HFFc6 (cell line): ENCODE results near the gene CCDC40. TPM values are rescaled to one million over a fixed set of nuclear protein-coding genes. Genes with fewer than 3 reads are reported as not detected.

Source experiments
- DNase-seq: peaks from one replicate; pipeline ENCODE4 v3.0.0-alpha.2; 2018
- H3K27ac Mint-ChIP-seq: 2 replicates; pipeline ENCODE4 v1.8.0; 2020; ENCODE audit warnings: mild to moderate bottlenecking, mixed read lengths
- H3K27me3 Mint-ChIP-seq: 2 replicates; pipeline ENCODE4 v1.8.0; 2021; ENCODE audit warnings: mild to moderate bottlenecking, moderate library complexity, mixed read lengths; ENCODE audit not compliant: insufficient read depth
- H3K36me3 Mint-ChIP-seq: 2 replicates; pipeline ENCODE4 v1.8.0; 2021; ENCODE audit warnings: low read depth, mixed read lengths
- H3K4me1 Mint-ChIP-seq: 2 replicates; pipeline ENCODE4 v1.8.0; 2020; ENCODE audit warnings: low read depth, mixed read lengths
- H3K4me3 Mint-ChIP-seq: 2 replicates; pipeline ENCODE4 v1.8.0; 2020; ENCODE audit warnings: mild to moderate bottlenecking, moderate library complexity, mixed read lengths
- H3K9me3 Mint-ChIP-seq: 2 replicates; pipeline ENCODE4 v1.8.0; 2020; ENCODE audit warnings: mild to moderate bottlenecking, mixed read lengths
- CTCF ChIP-seq: fragments of 200-600 bp; sonication (generic); IDR thresholded peaks from 2 replicates; pipeline ENCODE4 v1.5.0; 2021; ENCODE audit warnings: antibody characterized with exemption, mild to moderate bottlenecking
- total RNA-seq, 6 experiments: library from RNA; stranded (reverse); fragmentation: NEBNext Ultra II Directional; extraction: Animal tissue kit (Norgen Biotek cat#: 25700); gene quantifications; 2 replicates in 1 of 6; 3 replicates in 5 of 6; pipeline ENCODE4 v1.2.3, GENCODE V29; 2021

The CCDC40 gene
- total RNA-seq, 6 experiments from 2014 or later: 1.7 to 3.2 (median 2.1) TPM

- no peak for TF ChIP-seq CTCF
- H3K27me3 Mint-ChIP-seq: no peaks in the 10 kb centered on the region; the same call in 1 of the 2 replicates
- H3K4me1 Mint-ChIP-seq: no peaks in the 10 kb centered on the region; the same call in 1 of the 2 replicates
- no peak overlapping the region for H3K27ac Mint-ChIP-seq
- DNase-seq: no peak
- H3K36me3 Mint-ChIP-seq: 0 out of 2 replicates have a peak, but pooled peaks cover 8% of the 10 kb centered on the region
- H3K4me3 Mint-ChIP-seq: no peak overlapping the region
- H3K9me3 Mint-ChIP-seq: peaks cover 6% of the 10 kb centered on the region; the same call in 1 of the 2 replicates
Measured at GRCh38 chr17:80118601-80119270, 82.3 kb downstream of the CCDC40 start.

GRCh38 chr17:80119271-80119791 is 82.9 kb downstream of the CCDC40 start:
- Mint-ChIP-seq H3K9me3 (peaks cover 6% of the 10 kb centered on the region; the same call in 1 of the 2 replicates), H3K27me3 (peaks cover 3% of the 10 kb centered on the region)

GRCh38 chr17:80119839-80120238 is 83.4 kb downstream of the CCDC40 start:
- H3K4me1 Mint-ChIP-seq: peaks cover 7% of the 10 kb centered on the region; the same call in 1 of the 2 replicates
- H3K36me3 Mint-ChIP-seq: 0 out of 2 replicates have a peak, but pooled peaks cover 8% of the 10 kb centered on the region
- no peak for TF ChIP-seq CTCF

More at GRCh38 chr17:80119271-80119791, 82.9 kb downstream of the CCDC40 start:
- Mint-ChIP-seq H3K36me3 (0 out of 2 replicates have a peak, but pooled peaks cover 8% of the 10 kb centered on the region), H3K4me1 (peaks cover 5% of the 10 kb centered on the region; the same call in 1 of the 2 replicates), H3K27ac (no peak overlapping the region), H3K4me3 (no peak overlapping the region)
- no peak for TF ChIP-seq CTCF
- no peak for DNase-seq

GRCh38 chr17:80122026-80122575 is 85.7 kb downstream of the CCDC40 start:
- Mint-ChIP-seq H3K27me3 (peaks cover 3% of the 10 kb centered on the region), H3K4me3 (no peak overlapping the region), H3K4me1 (peaks cover 7% of the 10 kb centered on the region; the same call in 1 of the 2 replicates), H3K9me3 (no peaks in the 10 kb centered on the region), H3K27ac (no peak overlapping the region), H3K36me3 (no peaks in the 10 kb centered on the region)
- DNase-seq: no peak
- TF ChIP-seq CTCF: no peak

More at GRCh38 chr17:80119839-80120238, 83.4 kb downstream of the CCDC40 start:
- no peak for DNase-seq
- H3K4me3 Mint-ChIP-seq: no peak overlapping the region
- peaks cover 3% of the 10 kb centered on the region for H3K27me3 Mint-ChIP-seq
- H3K9me3 Mint-ChIP-seq: peaks cover 5% of the 10 kb centered on the region; the same call in 1 of the 2 replicates
- no peak overlapping the region for H3K27ac Mint-ChIP-seq

- H3K36me3 Mint-ChIP-seq: no peaks in the 10 kb centered on the region
- DNase-seq: no peak
- H3K9me3 Mint-ChIP-seq: no peaks in the 10 kb centered on the region
- peaks cover 3% of the 10 kb centered on the region for H3K27me3 Mint-ChIP-seq
- H3K27ac Mint-ChIP-seq: no peak overlapping the region
- peaks cover 7% of the 10 kb centered on the region; the same call in 1 of the 2 replicates for H3K4me1 Mint-ChIP-seq
- H3K4me3 Mint-ChIP-seq: no peak overlapping the region
- no peak for TF ChIP-seq CTCF
Measured at GRCh38 chr17:80122926-80123505, 86.6 kb downstream of the CCDC40 start.
